T-helper 1 cell treated with Interleukin-12 subunit alpha and Interleukin-12 subunit beta and Interleukin-4 antibody, amounts not matched to agents 30 μg/mL and 1 μg/mL, for 36 hours (primary cell): ENCODE results near the gene BOLA1.
"Not testable (repeated sequence)": the region's sequence is repeated elsewhere in the genome, so short reads cannot be mapped to it uniquely, and the experiment has no call there.

Experiments
- H3K27ac Mint-ChIP-seq: one replicate; pipeline ENCODE4 v1.8.0; 2021; ENCODE audit warnings: mild to moderate bottlenecking, mixed read lengths
- H3K27me3 Mint-ChIP-seq: one replicate; pipeline ENCODE4 v1.8.0; 2021; ENCODE audit warnings: low read depth, mixed read lengths
- H3K36me3 Mint-ChIP-seq: one replicate; pipeline ENCODE4 v1.8.0; 2021; ENCODE audit warnings: low read depth, mixed read lengths
- H3K4me1 Mint-ChIP-seq: one replicate; pipeline ENCODE4 v1.8.0; 2021; ENCODE audit warnings: low read depth, mixed read lengths
- H3K4me3 Mint-ChIP-seq: one replicate; pipeline ENCODE4 v1.8.0; 2021; ENCODE audit warnings: mild to moderate bottlenecking, moderate library complexity, mixed read lengths
- H3K9me3 Mint-ChIP-seq: one replicate; pipeline ENCODE4 v1.8.0; 2021; ENCODE audit warnings: mixed read lengths

BOLA1 gene

DNA sequence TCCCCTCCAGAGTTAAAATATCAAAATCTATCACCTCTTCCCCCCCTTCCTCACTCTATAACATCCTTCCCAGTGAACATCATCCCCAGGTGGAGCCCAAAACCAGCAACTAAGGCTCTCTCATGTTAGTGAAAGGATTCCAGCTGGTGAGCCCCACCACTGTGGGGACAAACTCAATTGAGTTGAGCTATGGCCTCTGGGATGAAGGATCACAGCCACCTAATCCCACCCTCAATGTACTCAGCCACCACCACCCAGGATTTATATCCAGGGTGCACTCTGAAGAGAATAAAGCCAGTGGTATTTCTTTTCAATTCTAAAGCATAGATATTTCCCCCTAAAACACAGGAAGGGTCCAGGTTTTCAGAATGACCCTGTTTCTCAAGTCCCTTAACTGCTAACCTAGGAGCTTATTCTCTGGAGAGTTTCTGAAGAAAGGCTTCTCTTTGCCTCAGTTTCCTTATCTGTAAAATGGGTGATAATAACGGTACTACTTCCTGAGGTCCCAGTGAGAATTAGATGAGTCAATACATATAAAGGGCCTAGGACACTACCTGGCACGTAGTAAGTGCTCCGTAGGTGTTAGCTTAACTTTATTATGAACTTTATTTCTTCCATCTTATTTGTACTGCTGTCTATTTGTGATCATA, 15.6 kb upstream of the BOLA1 start:
- H3K4me3 Mint-ChIP-seq = peak overlapping the region; percentile 6
- no peak overlapping the region for H3K27ac Mint-ChIP-seq
- peaks cover 23% of the 10 kb centered on the region for H3K4me1 Mint-ChIP-seq
- no peaks in the 10 kb centered on the region for H3K27me3 Mint-ChIP-seq
- no peaks in the 10 kb centered on the region for H3K9me3 Mint-ChIP-seq
- peaks cover 8% of the 10 kb centered on the region for H3K36me3 Mint-ChIP-seq

DNA sequence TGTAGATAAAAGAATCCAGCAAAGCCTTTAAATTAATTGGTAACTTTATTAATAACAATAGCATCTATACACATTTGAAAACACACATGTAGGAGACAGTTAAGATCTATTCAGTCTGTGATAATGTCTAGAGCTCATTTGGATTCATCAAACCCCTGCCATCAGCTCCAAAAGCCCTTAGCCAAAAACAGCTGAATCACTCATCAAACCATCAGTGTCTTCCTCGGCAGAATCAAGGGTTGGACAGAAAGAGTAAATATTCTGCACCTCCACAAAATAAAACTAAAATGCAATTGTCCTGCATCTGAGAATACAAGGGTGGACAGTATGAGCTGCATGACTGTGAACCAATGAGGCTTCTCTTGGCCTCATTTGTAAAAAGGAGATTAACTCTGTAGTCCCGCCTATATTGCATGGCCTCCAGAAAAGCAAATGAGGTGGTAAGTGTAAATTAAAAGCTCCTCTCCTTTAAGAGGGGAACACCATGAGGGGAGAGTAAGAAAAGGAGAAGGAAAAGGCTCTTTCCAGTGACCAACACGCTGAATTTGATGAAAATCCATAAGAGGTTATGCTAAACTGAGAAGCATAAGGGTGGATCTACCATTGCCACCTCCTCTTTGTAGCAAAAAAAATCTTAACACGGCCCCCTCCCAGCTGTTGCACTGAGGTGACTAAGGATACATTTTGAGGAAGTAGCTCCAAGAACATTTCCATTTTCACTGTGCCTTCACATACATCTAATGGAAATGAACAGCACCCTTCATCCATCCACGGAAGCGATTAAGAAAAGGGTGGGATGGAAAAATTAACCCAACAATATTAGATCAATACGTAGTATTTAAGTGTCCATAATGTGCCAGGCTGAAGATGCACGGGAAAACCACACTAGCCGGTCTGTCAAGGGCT, 14.7 kb upstream of the BOLA1 start:
- Mint-ChIP-seq H3K9me3 (no peaks in the 10 kb centered on the region), H3K4me1 (peaks cover 16% of the 10 kb centered on the region), H3K36me3 (peaks cover 6% of the 10 kb centered on the region), H3K27me3 (no peaks in the 10 kb centered on the region), H3K27ac (no peak overlapping the region), H3K4me3 (no peak overlapping the region)

- Mint-ChIP-seq H3K36me3 (peaks cover 6% of the 10 kb centered on the region), H3K27ac (no peak overlapping the region), H3K27me3 (no peaks in the 10 kb centered on the region), H3K9me3 (no peaks in the 10 kb centered on the region), H3K4me1 (peaks cover 16% of the 10 kb centered on the region), H3K4me3 (no peak overlapping the region)
These were observed 13.8 kb upstream of the BOLA1 start for GRCh38 chr1:149885339-149886120.

DNA sequence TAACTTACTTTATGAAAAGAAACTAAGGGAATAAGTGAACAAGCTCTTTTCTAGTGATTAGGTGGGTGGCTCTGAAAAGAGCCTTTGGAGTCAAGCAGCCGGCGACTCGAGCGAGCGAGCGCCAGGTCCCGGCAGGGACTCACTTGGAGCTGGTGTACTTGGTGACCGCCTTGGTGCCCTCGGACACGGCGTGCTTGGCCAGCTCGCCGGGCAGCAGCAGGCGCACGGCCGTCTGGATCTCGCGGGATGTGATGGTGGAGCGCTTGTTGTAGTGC, 13.3 kb upstream of the BOLA1 start:
- not testable (repeated sequence) for H3K36me3 Mint-ChIP-seq, H3K9me3 Mint-ChIP-seq, H3K27ac Mint-ChIP-seq, H3K27me3 Mint-ChIP-seq, H3K4me3 Mint-ChIP-seq
- peaks cover 16% of the 10 kb centered on the region for H3K4me1 Mint-ChIP-seq

DNA sequence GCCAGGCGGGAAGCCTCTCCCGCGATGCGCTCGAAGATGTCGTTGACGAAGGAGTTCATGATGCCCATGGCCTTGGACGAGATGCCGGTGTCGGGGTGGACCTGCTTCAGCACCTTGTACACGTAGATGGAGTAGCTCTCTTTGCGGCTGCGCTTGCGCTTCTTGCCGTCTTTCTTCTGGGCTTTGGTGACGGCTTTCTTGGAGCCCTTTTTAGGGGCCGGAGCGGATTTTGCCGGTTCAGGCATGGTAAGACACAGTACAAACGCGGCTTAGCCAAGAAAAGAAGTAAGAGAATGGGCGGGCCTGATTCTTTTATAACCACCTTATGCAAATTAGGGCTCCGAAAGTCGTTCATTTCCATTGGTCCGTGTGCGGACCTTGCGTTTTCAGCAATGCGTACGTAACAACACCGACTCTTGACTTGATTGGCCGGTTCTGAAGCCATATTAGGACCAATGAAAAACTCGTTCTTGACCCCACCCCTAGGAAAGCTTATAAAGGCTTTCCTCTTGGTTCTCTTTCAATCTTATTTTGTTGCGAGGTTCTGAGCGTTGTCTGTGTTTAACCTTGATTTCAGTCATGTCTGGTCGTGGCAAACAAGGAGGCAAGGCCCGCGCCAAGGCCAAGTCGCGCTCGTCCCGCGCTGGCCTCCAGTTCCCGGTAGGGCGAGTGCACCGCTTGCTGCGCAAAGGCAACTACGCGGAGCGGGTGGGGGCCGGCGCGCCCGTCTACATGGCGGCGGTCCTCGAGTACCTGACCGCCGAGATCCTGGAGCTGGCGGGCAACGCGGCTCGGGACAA, 12.8 kb upstream of the BOLA1 start:
- H3K27me3 Mint-ChIP-seq = no peaks in the 10 kb centered on the region
- no peaks in the 10 kb centered on the region for H3K9me3 Mint-ChIP-seq
- H3K4me3 Mint-ChIP-seq = no peak overlapping the region
- H3K36me3 Mint-ChIP-seq = peaks cover 6% of the 10 kb centered on the region
- no peak overlapping the region for H3K27ac Mint-ChIP-seq
- peaks cover 15% of the 10 kb centered on the region for H3K4me1 Mint-ChIP-seq

DNA sequence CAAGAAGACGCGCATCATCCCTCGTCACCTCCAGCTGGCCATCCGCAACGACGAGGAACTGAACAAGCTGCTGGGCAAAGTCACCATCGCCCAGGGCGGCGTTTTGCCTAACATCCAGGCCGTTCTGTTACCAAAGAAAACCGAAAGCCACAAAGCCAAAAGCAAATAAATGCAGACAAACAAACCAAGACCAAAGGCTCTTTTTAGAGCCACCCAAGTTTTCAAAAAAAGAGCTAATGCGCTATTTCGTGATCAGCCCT, 12.2 kb upstream of the BOLA1 start:
- not testable (repeated sequence) for H3K27me3 Mint-ChIP-seq, H3K4me3 Mint-ChIP-seq, H3K27ac Mint-ChIP-seq, H3K36me3 Mint-ChIP-seq, H3K9me3 Mint-ChIP-seq
- peaks cover 11% of the 10 kb centered on the region for H3K4me1 Mint-ChIP-seq

- Mint-ChIP-seq H3K27me3 (no peaks in the 10 kb centered on the region), H3K4me1 (peaks cover 8% of the 10 kb centered on the region), H3K4me3 (no peak overlapping the region), H3K27ac (no peak overlapping the region), H3K9me3 (no peaks in the 10 kb centered on the region), H3K36me3 (peaks cover 2% of the 10 kb centered on the region)
These were observed 11.7 kb upstream of the BOLA1 start for GRCh38 chr1:149887456-149888246.

GRCh38 chr1:149888247-149888998, 10.9 kb upstream of the BOLA1 start:
- Mint-ChIP-seq H3K4me1 (peaks cover 7% of the 10 kb centered on the region), H3K4me3 (no peak overlapping the region), H3K36me3 (peaks cover 2% of the 10 kb centered on the region), H3K27ac (no peak overlapping the region), H3K9me3 (no peaks in the 10 kb centered on the region), H3K27me3 (no peaks in the 10 kb centered on the region)

DNA sequence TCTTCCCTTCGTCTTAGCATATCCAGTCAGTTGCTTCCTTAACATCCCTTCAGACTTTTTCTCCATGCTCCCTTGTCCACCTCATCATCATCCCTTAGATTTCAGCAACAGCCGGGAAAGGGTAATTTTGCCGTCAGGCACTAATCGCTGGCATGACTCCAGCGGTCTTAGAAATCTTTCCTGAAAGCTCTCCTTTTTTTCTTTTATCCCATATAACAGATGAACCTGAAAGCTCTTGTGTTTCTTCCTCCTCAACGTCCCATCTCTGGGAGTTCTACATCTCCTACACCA, 10.4 kb upstream of the BOLA1 start:
- H3K4me1 Mint-ChIP-seq = peaks cover 4% of the 10 kb centered on the region
- no peak overlapping the region for H3K27ac Mint-ChIP-seq
- H3K9me3 Mint-ChIP-seq = no peaks in the 10 kb centered on the region
- H3K4me3 Mint-ChIP-seq = no peak overlapping the region
- peaks cover 2% of the 10 kb centered on the region for H3K36me3 Mint-ChIP-seq
- H3K27me3 Mint-ChIP-seq = no peaks in the 10 kb centered on the region

- no peak overlapping the region for H3K4me3 Mint-ChIP-seq
- H3K27me3 Mint-ChIP-seq = no peaks in the 10 kb centered on the region
- peaks cover 14% of the 10 kb centered on the region for H3K4me1 Mint-ChIP-seq
- no peaks in the 10 kb centered on the region for H3K9me3 Mint-ChIP-seq
- H3K36me3 Mint-ChIP-seq = peaks cover 4% of the 10 kb centered on the region
- no peak overlapping the region for H3K27ac Mint-ChIP-seq
These were observed 2.8 kb upstream of the BOLA1 start for GRCh38 chr1:149896575-149896974.

GRCh38 chr1:149903836-149904491, 4.6 kb downstream of the BOLA1 start:
- H3K9me3 Mint-ChIP-seq = no peaks in the 10 kb centered on the region

GRCh38 chr1:149906570-149907075, 7.3 kb downstream of the BOLA1 start:
- Mint-ChIP-seq H3K27ac (no peak overlapping the region), H3K9me3 (no peaks in the 10 kb centered on the region), H3K4me3 (no peak overlapping the region), H3K27me3 (no peaks in the 10 kb centered on the region), H3K36me3 (peaks cover 28% of the 10 kb centered on the region), H3K4me1 (peaks cover 6% of the 10 kb centered on the region)

More at GRCh38 chr1:149903836-149904491, 4.6 kb downstream of the BOLA1 start:
- H3K27me3 Mint-ChIP-seq = no peaks in the 10 kb centered on the region
- H3K36me3 Mint-ChIP-seq = peaks cover 21% of the 10 kb centered on the region
- H3K27ac Mint-ChIP-seq = no peak overlapping the region
- no peak overlapping the region for H3K4me3 Mint-ChIP-seq
- H3K4me1 Mint-ChIP-seq = peaks cover 16% of the 10 kb centered on the region

DNA sequence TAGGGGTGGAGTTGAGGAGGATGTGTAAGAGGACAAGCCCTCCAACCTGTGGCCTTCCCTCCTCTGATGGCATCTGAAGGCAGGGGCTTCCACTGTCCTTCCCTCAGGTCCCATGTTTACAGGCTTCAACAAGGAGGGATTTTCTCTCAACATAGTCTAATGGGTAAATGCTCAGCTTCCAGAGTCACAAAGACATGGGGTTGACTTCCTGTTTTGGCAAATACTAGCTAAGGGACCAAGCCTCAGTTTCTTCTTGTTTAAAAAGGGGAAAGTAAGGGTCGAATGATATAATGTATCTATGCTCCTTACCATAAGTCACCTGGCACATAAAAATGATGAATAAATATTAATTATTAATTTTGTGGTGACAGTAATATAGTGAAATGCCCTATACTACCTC, 15.2 kb downstream of the BOLA1 start:
- peaks cover 12% of the 10 kb centered on the region for H3K36me3 Mint-ChIP-seq
- H3K4me1 Mint-ChIP-seq = peaks cover 40% of the 10 kb centered on the region
- no peak overlapping the region for H3K4me3 Mint-ChIP-seq
- peak overlapping the region; percentile 52 for H3K27ac Mint-ChIP-seq
- H3K9me3 Mint-ChIP-seq = no peaks in the 10 kb centered on the region
- no peaks in the 10 kb centered on the region for H3K27me3 Mint-ChIP-seq
